Fibroblast of lung (primary cell): ENCODE data around the gene PEX10. TPM values are rescaled to one million over a fixed set of nuclear protein-coding genes. Genes with fewer than 3 reads are reported as not detected.
A peak's percentile ranks its signal among the peaks of the same experiment; 100 is the strongest.

ENCODE experiments used
- DNase-seq, 2 donors: peaks; one replicate each; pipeline versions ENCODE4 v3.0.0 to v3.0.0-alpha.2; 2010; ENCODE audit warnings: low read depth in 2 of 2
- H2AFZ ChIP-seq: 2 replicates; pipeline ENCODE4 v1.5.1; 2012; ENCODE audit warnings: low read length, control low read depth, inconsistent platforms
- H3K27ac ChIP-seq: 2 replicates; pipeline ENCODE4 v1.5.1; 2011; ENCODE audit warnings: low read length, control low read depth; ENCODE audit not compliant: insufficient read depth
- H3K27me3 ChIP-seq: 2 replicates; pipeline ENCODE4 v1.5.1; 2011; ENCODE audit warnings: mild to moderate bottlenecking, low read length; ENCODE audit not compliant: control insufficient read depth, insufficient read depth
- H3K36me3 ChIP-seq: 2 replicates; pipeline ENCODE4 v1.5.1; 2011; ENCODE audit warnings: low read length; ENCODE audit not compliant: control insufficient read depth, insufficient read depth
- H3K4me1 ChIP-seq: 2 replicates; pipeline ENCODE4 v1.5.1; 2011; ENCODE audit warnings: low read length; ENCODE audit not compliant: control insufficient read depth, insufficient read depth; ENCODE audit errors: extremely low read depth
- H3K4me2 ChIP-seq: 2 replicates; pipeline ENCODE4 v1.5.1; 2011; ENCODE audit warnings: low read length, control low read depth; ENCODE audit not compliant: insufficient read depth; ENCODE audit errors: extremely low read depth
- H3K4me3 ChIP-seq, 4 experiments: fragments of 200-600 bp in 1 of 4; sonication (generic) in 1 of 4; replicated peaks in 1 of 4; 2 replicates each; pipeline ENCODE4 v1.5.1; 2011 to 2016; ENCODE audit warnings: low read length in 4 of 4, low read depth in 3 of 4, mild to moderate bottlenecking in 3 of 4, control low read depth in 2 of 4, inconsistent platforms in 1 of 4, mixed read lengths in 1 of 4; ENCODE audit not compliant: insufficient read depth in 1 of 4; ENCODE audit errors: control extremely low read depth in 1 of 4
- H3K79me2 ChIP-seq: 2 replicates; pipeline ENCODE4 v1.5.1; 2012; ENCODE audit warnings: mild to moderate bottlenecking, low read length, inconsistent platforms; ENCODE audit not compliant: control insufficient read depth, insufficient read depth
- H3K9ac ChIP-seq: 2 replicates; pipeline ENCODE4 v1.5.1; 2011; ENCODE audit warnings: mild to moderate bottlenecking, low read length, control low read depth; ENCODE audit not compliant: insufficient read depth
- H3K9me3 ChIP-seq: 2 replicates; pipeline ENCODE4 v1.5.1; 2012; ENCODE audit warnings: low read depth, low read length; ENCODE audit not compliant: control insufficient read depth, insufficient read depth
- H4K20me1 ChIP-seq: 2 replicates; pipeline ENCODE4 v1.5.1; 2011; ENCODE audit warnings: low read length; ENCODE audit not compliant: control insufficient read depth, insufficient read depth; ENCODE audit errors: extremely low read depth
- CTCF ChIP-seq, 2 donors: IDR thresholded peaks in 1 of 2; conservative IDR thresholded peaks in 1 of 2; 1 replicate in 1 of 2; 2 replicates in 1 of 2; pipeline ENCODE4 v1.5.1; 2011 to 2012; ENCODE audit warnings: low read length in 2 of 2, control low read depth in 1 of 2, inconsistent platforms in 1 of 2, low read depth in 1 of 2, mild to moderate bottlenecking in 1 of 2
- EZH2 ChIP-seq: IDR thresholded peaks from 2 replicates; pipeline ENCODE4 v1.5.1; 2012; ENCODE audit warnings: low read length, control low read depth, mild to moderate bottlenecking; ENCODE audit errors: missing control alignments
- polyA plus RNA-seq, 2 donors: library from polyadenylated mRNA; depleted of rRNA in 1 of 2; stranded (reverse) in 1 of 2; unstranded in 1 of 2; fragments of >200 nt; gene quantifications; 2 replicates each; pipeline ENCODE4 v1.2.1, GENCODE V29; 2011 to 2012; ENCODE audit warnings: missing spikeins in 1 of 2
- total RNA-seq: library from RNA; depleted of rRNA; stranded (reverse); fragments of >200 nt; gene quantifications from 2 replicates; pipeline ENCODE4 v1.2.1, GENCODE V29; 2014

Gene PEX10
- total and polyA plus RNA-seq, 2 donors (not counting 1 experiment from before 2014, with no cell fraction given): 15.4 to 33.4 TPM

- TF ChIP-seq EZH2: no peak
- no peak for TF ChIP-seq CTCF (conservative IDR thresholded peaks at IDR 0.05 in 1 of 2, IDR thresholded peaks at IDR 0.05 in 1 of 2; ENCODE audit: low read depth in 1 of 2, low read length in 2 of 2)
- no peaks in the 10 kb centered on the region for H3K27me3 ChIP-seq
- no peak overlapping the region for H3K27ac ChIP-seq
- peaks cover 49% of the 10 kb centered on the region for H3K36me3 ChIP-seq
- H3K4me2 ChIP-seq: no peak overlapping the region
- H3K9ac ChIP-seq: no peak overlapping the region
- peaks cover 12% of the 10 kb centered on the region for H3K79me2 ChIP-seq
- H4K20me1 ChIP-seq: no peaks in the 10 kb centered on the region
- no peak overlapping the region for H3K4me3 ChIP-seq
- no peaks in the 10 kb centered on the region for H3K4me1 ChIP-seq
- H3K9me3 ChIP-seq: no peaks in the 10 kb centered on the region
- no peak for DNase-seq
- H2AFZ ChIP-seq: no peak overlapping the region
Observed at GRCh38 chr1:2403273-2403672, 9.1 kb downstream of the PEX10 start.

DNA sequence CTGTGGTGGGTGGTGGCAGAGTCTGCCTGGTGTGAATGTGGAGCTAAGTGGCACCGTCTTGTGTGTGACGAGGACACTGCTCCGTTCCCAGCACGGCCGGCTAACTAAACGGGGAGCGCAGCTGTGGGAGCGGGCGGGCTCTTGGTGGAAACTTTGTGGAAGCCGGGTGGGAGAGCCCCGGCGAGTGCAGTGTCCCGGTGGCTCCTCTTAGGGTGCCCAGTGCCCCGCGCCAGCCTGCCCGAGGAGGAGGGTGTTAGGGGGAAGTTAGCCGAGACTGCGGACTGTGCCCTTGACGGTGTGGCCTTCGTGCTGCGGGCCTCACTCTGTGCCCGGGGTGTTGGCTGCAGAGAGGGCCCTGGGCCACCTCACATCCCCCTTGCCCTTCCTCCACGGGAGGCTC is 9.9 kb downstream of the PEX10 start:
- H3K4me1 ChIP-seq: no peaks in the 10 kb centered on the region
- TF ChIP-seq EZH2 (no peak), CTCF (conservative IDR thresholded peaks at IDR 0.05 in 1 of 2, IDR thresholded peaks at IDR 0.05 in 1 of 2; ENCODE audit: low read depth in 1 of 2, low read length in 2 of 2) (no peak)
- no peaks in the 10 kb centered on the region for H4K20me1 ChIP-seq
- no peaks in the 10 kb centered on the region for H3K9me3 ChIP-seq
- no peak for DNase-seq
- no peaks in the 10 kb centered on the region for H3K27me3 ChIP-seq
- no peak overlapping the region for H3K4me2 ChIP-seq
- H3K79me2 ChIP-seq: peaks cover 14% of the 10 kb centered on the region
- H3K4me3 ChIP-seq: no peak overlapping the region
- no peak overlapping the region for H2AFZ ChIP-seq
- peaks cover 51% of the 10 kb centered on the region for H3K36me3 ChIP-seq
- no peak overlapping the region for H3K27ac ChIP-seq
- no peak overlapping the region for H3K9ac ChIP-seq

DNA sequence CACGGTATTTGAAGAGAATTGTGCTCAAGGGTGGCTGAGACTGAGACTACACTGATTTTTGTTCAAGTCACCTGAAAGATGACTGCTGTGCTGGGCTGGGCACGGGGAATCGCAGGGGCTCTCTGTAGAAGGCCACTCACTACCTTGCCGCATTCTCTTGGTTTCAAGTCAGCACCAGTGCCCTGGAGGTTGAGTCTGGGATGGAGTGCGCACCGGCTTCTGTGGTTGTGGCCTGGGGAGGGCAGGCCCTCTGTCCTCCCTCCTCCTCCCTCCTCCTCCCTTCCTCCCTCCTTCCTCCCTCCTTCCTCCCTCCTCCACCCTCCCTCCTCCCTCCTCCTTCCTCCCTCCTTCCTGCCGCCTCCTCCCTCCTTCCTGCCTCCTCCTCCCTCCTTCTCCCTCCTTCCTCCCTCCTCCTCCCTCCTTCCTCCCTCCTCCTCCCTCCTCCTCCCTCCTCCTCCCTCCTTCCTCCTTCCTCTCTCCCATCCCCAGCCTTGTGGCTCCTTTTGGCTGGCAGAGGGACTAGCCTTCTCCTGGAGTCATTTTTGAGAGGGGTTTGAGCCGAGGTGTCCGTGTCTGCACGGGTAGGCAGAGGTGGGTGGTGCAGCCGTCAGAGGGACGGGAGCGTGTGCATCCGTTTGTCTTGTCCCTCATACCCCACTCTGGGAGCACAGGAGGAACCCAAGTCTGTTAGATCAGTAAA is 11.3 kb downstream of the PEX10 start:
- no peaks in the 10 kb centered on the region for H4K20me1 ChIP-seq
- peaks cover 58% of the 10 kb centered on the region for H3K36me3 ChIP-seq
- H3K9me3 ChIP-seq: no peaks in the 10 kb centered on the region
- peak in 1 of 2 donors; percentile 12 for DNase-seq
- H2AFZ ChIP-seq: no peak overlapping the region
- no peak overlapping the region for H3K9ac ChIP-seq
- no peak for TF ChIP-seq CTCF (conservative IDR thresholded peaks at IDR 0.05 in 1 of 2, IDR thresholded peaks at IDR 0.05 in 1 of 2; ENCODE audit: low read depth in 1 of 2, low read length in 2 of 2)
- TF ChIP-seq EZH2: no peak
- H3K4me2 ChIP-seq: no peak overlapping the region
- no peak overlapping the region for H3K4me3 ChIP-seq
- H3K27ac ChIP-seq: no peak overlapping the region
- H3K79me2 ChIP-seq: peaks cover 22% of the 10 kb centered on the region
- no peaks in the 10 kb centered on the region for H3K27me3 ChIP-seq
- no peaks in the 10 kb centered on the region for H3K4me1 ChIP-seq
